ENCODE measurements around the gene ZGRF1. TPM values are rescaled to one million over a fixed set of nuclear protein-coding genes. Genes with fewer than 3 reads are reported as not detected.

Gene ZGRF1
- total RNA-seq, 1 experiment from 2014 or later = 21.4 TPM

DNA sequence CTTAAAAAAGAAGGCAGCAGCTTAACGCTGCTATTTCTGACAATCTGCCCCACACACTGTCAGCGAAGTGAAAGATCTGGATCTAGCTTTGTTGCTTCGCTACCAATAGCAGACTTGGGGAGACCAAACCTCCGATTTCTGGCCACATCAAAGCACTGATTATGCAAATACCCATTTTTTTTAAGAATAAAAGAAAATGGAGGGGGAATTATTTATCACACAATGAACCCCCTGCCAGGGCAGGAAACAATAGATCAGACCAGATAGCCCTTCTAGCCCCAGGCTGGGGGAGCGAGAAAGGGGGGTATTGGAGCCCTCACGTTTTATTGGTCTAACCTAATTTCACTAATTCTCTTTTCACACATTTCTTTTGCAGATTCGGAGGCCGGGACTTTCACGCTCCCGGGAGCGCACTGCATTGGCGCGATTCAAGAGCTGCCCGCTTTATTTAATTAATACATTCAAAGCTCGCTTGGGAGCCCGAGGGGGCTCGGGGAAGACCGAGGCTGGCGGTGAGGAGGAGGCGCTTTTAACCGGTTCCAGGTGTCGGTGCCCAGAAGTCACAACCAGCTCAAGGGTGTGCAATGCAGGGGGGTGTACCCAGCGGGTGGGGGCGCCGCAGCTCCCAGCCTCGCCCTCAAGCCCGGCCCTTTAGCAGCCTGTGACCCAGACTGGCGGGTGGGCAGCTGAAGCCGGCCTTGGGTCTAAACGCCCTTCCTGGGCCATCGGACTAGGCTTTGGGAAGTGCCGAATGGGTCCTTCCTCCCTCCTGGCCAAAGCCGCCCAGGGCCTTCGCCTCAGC lies 126.2 kb downstream of the ZGRF1 start:
- no peaks in the 10 kb centered on the region for H3K79me2 ChIP-seq (ENCODE audit: insufficient read depth, low read length)
- H3K4me1 ChIP-seq (ENCODE audit: control insufficient read depth in 1 of 2, insufficient read depth in 2 of 2, low read length in 2 of 2) = peaks cover 0 to 15% of the 10 kb centered on the region in 2 experiments; a peak in 1 of 4 replicates
- intact Hi-C loops (cut with micrococcal nuclease) = no loop called here
- H3K27me3 ChIP-seq (ENCODE audit: insufficient read depth, low read length) = no peaks in the 10 kb centered on the region
- ChIA-PET POLR2A (no interaction called here), RAD21 (ENCODE audit: low non-redundant PET in 1 of 2, low total read pairs in 2 of 2, uncharacterized antibody in 2 of 2, unreplicated experiment in 2 of 2) (no interaction called here), CTCF (no interaction called here)
- H3K9me2 ChIP-seq (ENCODE audit: insufficient read depth) = no peaks in the 10 kb centered on the region
- no peak overlapping the region for H3K4me2 ChIP-seq (ENCODE audit: low read length)
- DNase-seq (ENCODE audit: low read depth, low spot score) (no peak), ATAC-seq (no peak)
- H3K27ac ChIP-seq (ENCODE audit: low read depth, low read length) = no peak overlapping the region
- H3K36me3 ChIP-seq (ENCODE audit: control insufficient read depth in 1 of 2, insufficient read depth in 2 of 2, low read length in 2 of 2) = no peaks in the 10 kb centered on the region
- no peak overlapping the region for H3K4me3 ChIP-seq (replicated peaks in 1 of 2; ENCODE audit: low read depth in 1 of 2, low read length in 2 of 2)
- BruUV-seq (replicated peaks) = no TSS peak
- H3K9me3 ChIP-seq (ENCODE audit: control insufficient read depth in 1 of 2, insufficient read depth in 1 of 2, low read depth in 1 of 2, low read length in 2 of 2) = no peaks in the 10 kb centered on the region
- H2AFZ ChIP-seq (ENCODE audit: low read depth, low read length, poor library complexity, severe bottlenecking) = no peak overlapping the region
- no peak overlapping the region for H3K9ac ChIP-seq (ENCODE audit: low read length)
- no peaks in the 10 kb centered on the region for H4K20me1 ChIP-seq (ENCODE audit: insufficient read depth)
- TF ChIP-seq, protein P1, sequence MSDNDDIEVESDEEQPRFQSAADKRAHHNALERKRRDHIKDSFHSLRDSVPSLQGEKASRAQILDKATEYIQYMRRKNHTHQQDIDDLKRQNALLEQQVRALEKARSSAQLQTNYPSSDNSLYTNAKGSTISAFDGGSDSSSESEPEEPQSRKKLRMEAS (IDR thresholded peaks at IDR 0.05) = no peak
- TF ChIP-seq ZNF274 (IDR thresholded peaks at IDR 0.05; ENCODE audit: low read depth, low read length) = no peak
- TF ChIP-seq EZH2 (IDR thresholded peaks at IDR 0.05) = no peak
- no peak for TF ChIP-seq ATF3 (IDR thresholded peaks at IDR 0.05)
- TF ChIP-seq ZFX (IDR thresholded peaks at IDR 0.05) = no peak
- TF ChIP-seq SIN3A (IDR thresholded peaks at IDR 0.05; ENCODE audit: low read depth) = no peak
- no peak for TF ChIP-seq EGR1 (IDR thresholded peaks at IDR 0.05; ENCODE audit: low read depth)
- no peak for TF ChIP-seq JUND (IDR thresholded peaks at IDR 0.05)
- no peak for TF ChIP-seq YY1 (IDR thresholded peaks at IDR 0.05; ENCODE audit: extremely low read depth, insufficient replicate concordance, low read depth, low read length)
- TF ChIP-seq EZH2phosphoT487 (IDR thresholded peaks at IDR 0.05; ENCODE audit: borderline replicate concordance) = no peak
- TF ChIP-seq, protein P2, sequence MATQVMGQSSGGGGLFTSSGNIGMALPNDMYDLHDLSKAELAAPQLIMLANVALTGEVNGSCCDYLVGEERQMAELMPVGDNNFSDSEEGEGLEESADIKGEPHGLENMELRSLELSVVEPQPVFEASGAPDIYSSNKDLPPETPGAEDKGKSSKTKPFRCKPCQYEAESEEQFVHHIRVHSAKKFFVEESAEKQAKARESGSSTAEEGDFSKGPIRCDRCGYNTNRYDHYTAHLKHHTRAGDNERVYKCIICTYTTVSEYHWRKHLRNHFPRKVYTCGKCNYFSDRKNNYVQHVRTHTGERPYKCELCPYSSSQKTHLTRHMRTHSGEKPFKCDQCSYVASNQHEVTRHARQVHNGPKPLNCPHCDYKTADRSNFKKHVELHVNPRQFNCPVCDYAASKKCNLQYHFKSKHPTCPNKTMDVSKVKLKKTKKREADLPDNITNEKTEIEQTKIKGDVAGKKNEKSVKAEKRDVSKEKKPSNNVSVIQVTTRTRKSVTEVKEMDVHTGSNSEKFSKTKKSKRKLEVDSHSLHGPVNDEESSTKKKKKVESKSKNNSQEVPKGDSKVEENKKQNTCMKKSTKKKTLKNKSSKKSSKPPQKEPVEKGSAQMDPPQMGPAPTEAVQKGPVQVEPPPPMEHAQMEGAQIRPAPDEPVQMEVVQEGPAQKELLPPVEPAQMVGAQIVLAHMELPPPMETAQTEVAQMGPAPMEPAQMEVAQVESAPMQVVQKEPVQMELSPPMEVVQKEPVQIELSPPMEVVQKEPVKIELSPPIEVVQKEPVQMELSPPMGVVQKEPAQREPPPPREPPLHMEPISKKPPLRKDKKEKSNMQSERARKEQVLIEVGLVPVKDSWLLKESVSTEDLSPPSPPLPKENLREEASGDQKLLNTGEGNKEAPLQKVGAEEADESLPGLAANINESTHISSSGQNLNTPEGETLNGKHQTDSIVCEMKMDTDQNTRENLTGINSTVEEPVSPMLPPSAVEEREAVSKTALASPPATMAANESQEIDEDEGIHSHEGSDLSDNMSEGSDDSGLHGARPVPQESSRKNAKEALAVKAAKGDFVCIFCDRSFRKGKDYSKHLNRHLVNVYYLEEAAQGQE (IDR thresholded peaks at IDR 0.05; ENCODE audit: low read depth) = no peak

All from HCT116 (cell line).